Stimulated activated naive CD8-positive, alpha-beta T cell treated with anti-CD3 and anti-CD28 coated beads, Interleukin-15, Interleukin-2, amounts not matched to agents 100 ng/mL and 50 ng/mL, for 24 hours (primary cell): ENCODE results near the gene TMEM151A.
"Not testable (repeated sequence)": the region's sequence is repeated elsewhere in the genome, so short reads cannot be mapped to it uniquely, and the experiment has no call there.

Source experiments
- H3K27ac Mint-ChIP-seq: one replicate; pipeline ENCODE4 v1.8.0; 2021; ENCODE audit warnings: mild to moderate bottlenecking, mixed read lengths
- H3K27me3 Mint-ChIP-seq: one replicate; pipeline ENCODE4 v1.8.0; 2021; ENCODE audit warnings: mixed read lengths
- H3K36me3 Mint-ChIP-seq: one replicate; pipeline ENCODE4 v1.8.0; 2021; ENCODE audit warnings: low read depth, mixed read lengths
- H3K4me1 Mint-ChIP-seq: one replicate; pipeline ENCODE4 v1.8.0; 2021; ENCODE audit warnings: low read depth, mixed read lengths
- H3K4me3 Mint-ChIP-seq: one replicate; pipeline ENCODE4 v1.8.0; 2021; ENCODE audit warnings: mild to moderate bottlenecking, mixed read lengths
- H3K9me3 Mint-ChIP-seq: one replicate; pipeline ENCODE4 v1.8.0; 2021; ENCODE audit warnings: mixed read lengths

Gene TMEM151A

DNA sequence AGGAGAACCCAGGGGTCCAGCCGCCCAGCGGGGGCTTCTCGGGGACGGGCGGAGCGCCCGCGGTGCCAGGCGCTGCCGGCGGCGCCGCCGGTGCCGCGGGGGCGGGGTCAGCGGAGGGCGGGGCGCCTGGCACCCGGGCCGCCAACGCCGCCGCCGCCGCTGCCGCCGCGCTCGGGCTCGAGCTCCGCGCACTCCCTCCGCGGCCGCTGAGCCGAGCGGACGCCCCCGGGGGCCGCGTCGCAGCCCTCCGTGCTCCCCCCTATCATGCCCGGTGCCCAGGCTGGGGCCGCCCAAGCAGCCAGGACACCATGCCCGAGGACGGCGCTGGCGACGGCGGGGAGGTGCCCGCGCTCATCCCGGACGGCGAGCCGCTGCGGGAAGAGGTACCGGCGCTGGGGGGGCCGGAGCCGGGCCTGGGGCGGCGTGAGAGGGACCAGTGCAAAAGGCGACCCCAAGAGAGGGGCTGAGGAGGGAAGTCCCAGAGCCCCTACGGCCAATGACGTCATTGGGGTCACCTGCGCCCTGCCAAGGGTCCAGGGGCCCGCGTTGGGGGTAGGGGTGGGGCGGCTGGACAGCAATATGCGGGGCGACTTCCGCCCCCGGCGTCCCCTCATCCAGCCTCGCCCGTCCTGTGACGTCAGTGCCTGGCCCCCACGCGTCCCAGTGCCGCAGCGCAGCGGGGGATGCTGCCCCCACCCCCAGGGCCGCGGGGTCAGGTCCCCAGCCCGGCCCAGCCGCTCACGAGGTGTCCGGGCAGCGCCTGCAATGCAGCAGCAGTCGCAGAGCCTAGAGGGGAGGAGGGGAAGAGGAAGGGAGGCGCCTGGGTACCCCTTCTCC is at the start of gene TMEM151A:
Gene TMEM151A, plus strand, starts transcription at position 189 of the 837 bp plus-strand sequence. Its CDS starts 120 bp downstream, at position 309.
- Mint-ChIP-seq H3K36me3 (peaks cover under 1% of the 10 kb centered on the region), H3K27me3 (peaks cover 20% of the 10 kb centered on the region), H3K9me3 (no peaks in the 10 kb centered on the region), H3K27ac (no peak within 1 kb of the TSS), H3K4me1 (peaks cover 34% of the 10 kb centered on the region), H3K4me3 (peak within 1 kb of the TSS; percentile 90)

DNA sequence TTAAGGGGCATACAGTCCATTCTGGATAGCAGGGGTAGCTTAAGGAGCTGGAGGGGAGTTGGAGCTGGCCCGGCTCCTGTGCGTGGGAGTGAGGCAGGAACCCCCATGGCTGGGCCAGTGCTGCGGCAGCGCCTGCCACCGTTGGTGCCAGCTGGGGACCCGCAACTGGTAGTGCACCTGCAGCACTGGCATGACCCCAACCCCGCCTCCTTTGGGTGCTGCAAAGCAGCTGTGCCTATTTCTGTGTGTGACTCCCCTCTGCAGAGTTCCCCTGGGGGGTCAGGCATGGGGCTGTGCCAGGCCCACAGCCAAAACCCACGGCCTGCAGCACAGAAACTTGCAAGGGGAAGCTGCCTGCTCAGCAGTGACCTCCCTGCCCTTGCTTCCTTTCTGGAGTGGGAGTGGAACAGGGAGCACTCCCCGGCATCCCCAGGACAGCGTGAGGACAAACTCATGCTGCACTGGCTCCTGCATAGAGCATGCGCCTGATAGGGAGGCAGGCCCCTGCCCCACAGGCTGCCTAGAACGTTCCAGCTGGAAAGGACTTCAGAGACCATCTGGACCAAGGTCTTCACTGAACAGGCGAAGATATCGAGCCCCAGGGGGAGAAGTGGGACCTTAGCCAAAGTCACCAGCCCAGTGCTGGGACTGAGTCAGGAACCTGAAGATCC is 49.5 kb upstream of the TMEM151A start:
- Mint-ChIP-seq H3K27me3 (no peaks in the 10 kb centered on the region), H3K4me1 (no peaks in the 10 kb centered on the region), H3K9me3 (no peaks in the 10 kb centered on the region), H3K27ac (no peak overlapping the region), H3K36me3 (no peaks in the 10 kb centered on the region), H3K4me3 (no peak overlapping the region)

GRCh38 chr11:66243782-66244535 is 47.7 kb upstream of the TMEM151A start:
- Mint-ChIP-seq H3K9me3 (no peaks in the 10 kb centered on the region), H3K4me3 (no peak overlapping the region), H3K27me3 (no peaks in the 10 kb centered on the region), H3K4me1 (no peaks in the 10 kb centered on the region), H3K36me3 (no peaks in the 10 kb centered on the region), H3K27ac (peak overlapping the region; percentile 40)

- no peaks in the 10 kb centered on the region for H3K9me3 Mint-ChIP-seq
- no peak overlapping the region for H3K4me3 Mint-ChIP-seq
- no peak overlapping the region for H3K27ac Mint-ChIP-seq
- no peaks in the 10 kb centered on the region for H3K4me1 Mint-ChIP-seq
- H3K27me3 Mint-ChIP-seq, result no peaks in the 10 kb centered on the region
- peaks cover 3% of the 10 kb centered on the region for H3K36me3 Mint-ChIP-seq
Observed at GRCh38 chr11:66247295-66247694, 44.4 kb upstream of the TMEM151A start.

GRCh38 chr11:66247801-66248200 is 43.9 kb upstream of the TMEM151A start:
- no peak overlapping the region for H3K27ac Mint-ChIP-seq
- no peak overlapping the region for H3K4me3 Mint-ChIP-seq

GRCh38 chr11:66248903-66249302 is 42.8 kb upstream of the TMEM151A start:
- no peaks in the 10 kb centered on the region for H3K27me3 Mint-ChIP-seq
- no peak overlapping the region for H3K4me3 Mint-ChIP-seq
- peaks cover 3% of the 10 kb centered on the region for H3K36me3 Mint-ChIP-seq
- no peaks in the 10 kb centered on the region for H3K4me1 Mint-ChIP-seq
- no peak overlapping the region for H3K27ac Mint-ChIP-seq
- H3K9me3 Mint-ChIP-seq, result no peaks in the 10 kb centered on the region

More at GRCh38 chr11:66247801-66248200, 43.9 kb upstream of the TMEM151A start:
- Mint-ChIP-seq H3K4me1 (no peaks in the 10 kb centered on the region), H3K9me3 (no peaks in the 10 kb centered on the region), H3K36me3 (peaks cover 3% of the 10 kb centered on the region), H3K27me3 (no peaks in the 10 kb centered on the region)

GRCh38 chr11:66251809-66252208 is 39.9 kb upstream of the TMEM151A start:
- Mint-ChIP-seq H3K4me3 (no peak overlapping the region), H3K27ac (no peak overlapping the region), H3K9me3 (no peaks in the 10 kb centered on the region), H3K27me3 (no peaks in the 10 kb centered on the region), H3K4me1 (peaks cover 10% of the 10 kb centered on the region), H3K36me3 (peaks cover 3% of the 10 kb centered on the region)

DNA sequence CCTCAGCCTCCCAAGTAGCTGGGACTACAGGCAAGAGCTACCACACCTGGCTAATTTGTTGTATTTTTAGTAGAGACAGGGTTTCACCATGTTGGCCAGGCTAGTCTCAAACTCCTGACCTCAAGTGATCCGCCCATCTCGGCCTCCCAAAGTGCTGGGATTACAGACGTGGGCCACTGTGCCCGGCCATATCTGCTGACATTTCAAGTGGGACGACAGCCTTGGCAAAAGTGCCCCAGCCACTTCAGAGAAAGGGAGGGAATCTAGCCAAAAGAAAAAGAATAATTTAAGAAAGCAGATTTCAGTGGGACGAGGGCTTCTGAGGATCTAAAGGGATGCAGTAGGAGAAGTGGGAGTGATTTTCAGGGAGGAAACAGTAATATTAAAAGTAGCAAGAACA is 38.6 kb upstream of the TMEM151A start:
- not testable (repeated sequence) for H3K36me3 Mint-ChIP-seq, H3K9me3 Mint-ChIP-seq
- peak overlapping the region; percentile 65 for H3K27ac Mint-ChIP-seq

DNA sequence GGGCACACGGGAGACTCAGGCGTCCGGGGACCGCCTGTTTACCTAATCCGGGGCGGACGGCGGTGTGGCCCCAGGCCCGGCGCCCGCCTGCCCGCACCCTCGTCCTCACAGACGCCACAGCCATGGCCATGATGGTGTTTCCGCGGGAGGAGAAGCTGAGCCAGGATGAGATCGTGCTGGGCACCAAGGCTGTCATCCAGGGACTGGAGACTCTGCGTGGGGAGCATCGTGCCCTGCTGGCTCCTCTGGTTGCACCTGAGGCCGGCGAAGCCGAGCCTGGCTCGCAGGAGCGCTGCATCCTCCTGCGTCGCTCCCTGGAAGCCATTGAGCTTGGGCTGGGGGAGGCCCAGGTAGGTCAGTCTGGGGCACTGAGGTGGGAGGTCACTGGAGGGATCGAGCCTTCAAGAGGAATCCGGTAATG is 33.2 kb upstream of the TMEM151A start:
- H3K4me1 Mint-ChIP-seq, result peaks cover 31% of the 10 kb centered on the region
- peak overlapping the region; percentile 94 for H3K4me3 Mint-ChIP-seq
- H3K27ac Mint-ChIP-seq, result peak overlapping the region; percentile 83
- H3K36me3 Mint-ChIP-seq, result peaks cover 22% of the 10 kb centered on the region
- no peaks in the 10 kb centered on the region for H3K27me3 Mint-ChIP-seq
- H3K9me3 Mint-ChIP-seq, result no peaks in the 10 kb centered on the region

More for the DNA sequence above, 38.6 kb upstream of the TMEM151A start:
- not testable (repeated sequence) for H3K27me3 Mint-ChIP-seq, H3K4me3 Mint-ChIP-seq
- peaks cover 13% of the 10 kb centered on the region for H3K4me1 Mint-ChIP-seq

GRCh38 chr11:66259225-66259624 is 32.5 kb upstream of the TMEM151A start:
- no peaks in the 10 kb centered on the region for H3K9me3 Mint-ChIP-seq
- peaks cover 31% of the 10 kb centered on the region for H3K4me1 Mint-ChIP-seq
- peak overlapping the region; percentile 83 for H3K27ac Mint-ChIP-seq
- no peaks in the 10 kb centered on the region for H3K27me3 Mint-ChIP-seq
- H3K4me3 Mint-ChIP-seq, result peak overlapping the region; percentile 94
- peaks cover 24% of the 10 kb centered on the region for H3K36me3 Mint-ChIP-seq

- H3K27ac Mint-ChIP-seq, result no peak overlapping the region
- H3K4me3 Mint-ChIP-seq, result peak overlapping the region; percentile 94
- peaks cover 31% of the 10 kb centered on the region for H3K36me3 Mint-ChIP-seq
- H3K27me3 Mint-ChIP-seq, result no peaks in the 10 kb centered on the region
- H3K9me3 Mint-ChIP-seq, result no peaks in the 10 kb centered on the region
- peaks cover 31% of the 10 kb centered on the region for H3K4me1 Mint-ChIP-seq
Observed at GRCh38 chr11:66259956-66260355, 31.7 kb upstream of the TMEM151A start.

- H3K36me3 Mint-ChIP-seq, result peaks cover 31% of the 10 kb centered on the region
- H3K27me3 Mint-ChIP-seq, result no peaks in the 10 kb centered on the region
- H3K27ac Mint-ChIP-seq, result no peak overlapping the region
- peaks cover 23% of the 10 kb centered on the region for H3K4me1 Mint-ChIP-seq
- H3K4me3 Mint-ChIP-seq, result no peak overlapping the region
- no peaks in the 10 kb centered on the region for H3K9me3 Mint-ChIP-seq
Observed at GRCh38 chr11:66261578-66261977, 30.1 kb upstream of the TMEM151A start.

GRCh38 chr11:66262191-66262590 is 29.5 kb upstream of the TMEM151A start:
- Mint-ChIP-seq H3K27me3 (no peaks in the 10 kb centered on the region), H3K4me1 (peaks cover 22% of the 10 kb centered on the region), H3K4me3 (no peak overlapping the region), H3K36me3 (peaks cover 31% of the 10 kb centered on the region), H3K9me3 (no peaks in the 10 kb centered on the region), H3K27ac (no peak overlapping the region)

DNA sequence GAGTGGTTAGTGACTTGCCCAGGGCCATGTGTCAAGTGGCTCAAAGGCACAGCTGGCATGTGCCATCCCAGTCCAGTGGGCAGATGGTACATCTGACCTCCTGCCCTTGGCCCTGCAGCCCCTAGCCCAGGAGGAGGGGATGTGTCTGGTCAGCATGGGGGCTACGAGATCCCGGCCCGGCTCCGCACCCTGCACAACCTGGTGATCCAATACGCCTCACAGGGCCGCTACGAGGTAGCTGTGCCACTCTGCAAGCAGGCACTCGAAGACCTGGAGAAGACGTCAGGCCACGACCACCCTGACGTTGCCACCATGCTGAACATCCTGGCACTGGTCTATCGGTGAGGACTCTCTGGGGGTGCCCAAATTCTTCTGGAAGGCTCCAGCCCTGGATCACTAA is 29.0 kb upstream of the TMEM151A start:
- Mint-ChIP-seq H3K27me3 (no peaks in the 10 kb centered on the region), H3K36me3 (peaks cover 31% of the 10 kb centered on the region), H3K4me3 (no peak overlapping the region), H3K9me3 (no peaks in the 10 kb centered on the region), H3K27ac (no peak overlapping the region), H3K4me1 (peaks cover 24% of the 10 kb centered on the region)

- peaks cover 27% of the 10 kb centered on the region for H3K4me1 Mint-ChIP-seq
- H3K27me3 Mint-ChIP-seq, result no peaks in the 10 kb centered on the region
- H3K27ac Mint-ChIP-seq, result no peak overlapping the region
- H3K36me3 Mint-ChIP-seq, result peaks cover 31% of the 10 kb centered on the region
- H3K9me3 Mint-ChIP-seq, result no peaks in the 10 kb centered on the region
- no peak overlapping the region for H3K4me3 Mint-ChIP-seq
Observed at GRCh38 chr11:66263231-66263630, 28.5 kb upstream of the TMEM151A start.
